GM12878 (cell line): ENCODE measurements around the gene TMEM170B. TPM values are rescaled to one million over a fixed set of nuclear protein-coding genes. Genes with fewer than 3 reads are reported as not detected.
"Not testable (repeated sequence)": the region's sequence is repeated elsewhere in the genome, so short reads cannot be mapped to it uniquely, and the experiment has no call there.

ENCODE experiments used
- ATAC-seq: fragments of 200-7000 bp; cut with Tn5 transposase; 3 replicates; pipeline ENCODE4 v1.9.1; 2020; ENCODE audit warnings: mild to moderate bottlenecking, moderate library complexity
- BruUV-seq: library from RNA; stranded (reverse); fragments of 400-500 nt; replicated peaks from 2 replicates; lab custom pipeline; 2021; lab: Mats Ljungman, UMichigan
- CTCF ChIA-PET: fragments of 300-600 bp; sonication (Branson Sonifier 250); formaldehyde crosslinking; extraction: SDS; loops from one replicate; lab custom pipeline; 2021; ENCODE audit warnings: inconsistent platforms; lab: Yijun Ruan, JAX
- POLR2A ChIA-PET: fragments of 350-600 bp; formaldehyde crosslinking; extraction: SDS; loops from one replicate; lab custom pipeline; 2021; ENCODE audit warnings: inconsistent platforms; lab: Charles Lee
- RAD21 ChIA-PET: fragments of 300-600 bp; sonication (Branson Sonifier 250); formaldehyde crosslinking; loops from one replicate; lab custom pipeline; 2023; ENCODE audit warnings: antibody characterized with exemption; ENCODE audit not compliant: unreplicated experiment; lab: Charles Lee
- SMC1A ChIA-PET: fragments of 300-600 bp; sonication (Branson Sonifier 250); formaldehyde crosslinking; loops from one replicate; lab custom pipeline; 2023; ENCODE audit not compliant: unreplicated experiment, uncharacterized antibody; lab: Charles Lee
- DNase-seq: peaks from one replicate; pipeline ENCODE4 v3.0.0-alpha.2; 2011; ENCODE audit warnings: low read depth, low spot score
- FAIRE-seq: peaks from 3 replicates; lab custom pipeline; 2011; peaks lifted over from hg19 to GRCh38; lab: Jason Lieb, UNC
- H2AFZ ChIP-seq: 2 replicates; pipeline ENCODE4 v1.6.0; 2011; ENCODE audit warnings: low read depth, low read length, control low read depth; ENCODE audit not compliant: control insufficient read depth
- H3K27ac ChIP-seq: 2 replicates; pipeline ENCODE4 v1.5.1; 2011; ENCODE audit warnings: control low read depth; ENCODE audit not compliant: control insufficient read depth, insufficient read depth
- H3K27me3 ChIP-seq, 2 experiments: replicated peaks in 1 of 2; 2 replicates each; pipeline versions ENCODE4 v1.6.0 to v1.6.1; 2011; ENCODE audit warnings: low read length in 1 of 2; ENCODE audit not compliant: control insufficient read depth in 2 of 2, insufficient read depth in 2 of 2
- H3K36me3 ChIP-seq, 2 experiments: 2 replicates each; pipeline ENCODE4 v1.5.1; 2011; ENCODE audit warnings: low read length in 1 of 2; ENCODE audit not compliant: control insufficient read depth in 2 of 2, insufficient read depth in 2 of 2
- H3K4me1 ChIP-seq: 2 replicates; pipeline ENCODE4 v1.6.1; 2011; ENCODE audit warnings: mild to moderate bottlenecking, low read length, moderate library complexity, mixed read lengths; ENCODE audit not compliant: control insufficient read depth, insufficient read depth
- H3K4me2 ChIP-seq: 2 replicates; pipeline ENCODE4 v1.6.0; 2011; ENCODE audit warnings: control low read depth; ENCODE audit not compliant: control insufficient read depth, insufficient read depth
- H3K4me3 ChIP-seq: fragments of 200-600 bp; sonication (generic); 2 replicates; pipeline ENCODE4 v1.5.1; 2016
- H3K79me2 ChIP-seq: 2 replicates; pipeline ENCODE4 v1.6.0; 2011; ENCODE audit warnings: low read length; ENCODE audit not compliant: control insufficient read depth, insufficient read depth
- H3K9ac ChIP-seq: 2 replicates; pipeline ENCODE4 v1.8.0; 2011; ENCODE audit warnings: low read length, control low read depth, mixed read lengths; ENCODE audit not compliant: control insufficient read depth, insufficient read depth
- H3K9me3 ChIP-seq: replicated peaks from 3 replicates; pipeline ENCODE4 v1.5.1; 2011; ENCODE audit warnings: mild to moderate bottlenecking, low read length; ENCODE audit not compliant: control insufficient read depth, insufficient read depth
- H4K20me1 ChIP-seq: 2 replicates; pipeline ENCODE4 v1.6.0; 2011; ENCODE audit not compliant: control insufficient read depth, insufficient read depth
- SPI1 ChIP-seq: IDR thresholded peaks from 2 replicates; pipeline ENCODE4 v1.6.1; 2011; ENCODE audit warnings: low read depth, mild to moderate bottlenecking, low read length, moderate library complexity, borderline replicate concordance; ENCODE audit not compliant: insufficient read depth
- ZSCAN29 ChIP-seq: fragments of 450-650 bp; IDR thresholded peaks from 2 replicates; pipeline ENCODE4 v1.6.1; 2017; ENCODE audit warnings: mild to moderate bottlenecking, moderate library complexity
- WGBS: methylation state at CpG from one replicate; pipeline ENCODE4 v1.1.6; 2016; ENCODE audit warnings: low lambda C conversion rate; ENCODE audit not compliant: insufficient replicate concordance, insufficient coverage; ENCODE audit errors: missing lambda C conversion rate; 5-methylcytosine and 5-hydroxymethylcytosine counted together
- in situ Hi-C: fragments of 300-500 bp; cut with MboI; formaldehyde crosslinking; loops from 9 replicates; pipeline ENCODE4 v1.14.3; 2018; ENCODE audit warnings: mixed read lengths
- intact Hi-C: fragments of 100-400 bp; cut with micrococcal nuclease; formaldehyde crosslinking; loops from one replicate; pipeline ENCODE4 v1.14.2; 2022; ENCODE audit not compliant: unreplicated experiment
- polyA plus RNA-seq, 11 experiments: library from polyadenylated mRNA; depleted of rRNA in 4 of 11; unstranded in 6 of 11; stranded (reverse) in 5 of 11; fragments of >200 nt; fragmentation: Nextera tagmentation in 4 of 11; fragmentation: Illumina TruSeq in 1 of 11; extraction: Ambion mirVana in 4 of 11; extraction: Trizol in 1 of 11; gene quantifications; 1 replicate in 1 of 11; 2 replicates in 10 of 11; pipeline versions ENCODE4 v1.2.1 to v1.2.3, GENCODE V29; 2011 to 2016; ENCODE audit warnings: inconsistent platforms in 2 of 11, missing spikeins in 2 of 11, low read depth in 1 of 11
- total RNA-seq, 4 experiments: library from RNA; depleted of rRNA in 3 of 4; stranded (reverse); fragments of >200 nt in 3 of 4; fragmentation: Illumina TruSeq in 1 of 4; extraction: Trizol in 1 of 4; gene quantifications; 2 replicates each; pipeline versions ENCODE4 v1.2.1 to v1.2.3, GENCODE V29; 2013 to 2021

TMEM170B gene
- total and polyA plus RNA-seq, 10 of the 15 experiments (the other 5 are each of a cell fraction or from before 2014, with no cell fraction given) = 0.38 to 10.3 (median 4.2) TPM

- RAD21 ChIA-PET, FAIRE-seq, H4K20me1 ChIP-seq, H2AFZ ChIP-seq, CTCF ChIA-PET, H3K27me3 ChIP-seq, H3K9me3 ChIP-seq, DNase-seq, H3K27ac ChIP-seq, H3K36me3 ChIP-seq, H3K79me2 ChIP-seq, SMC1A ChIA-PET, POLR2A ChIA-PET, H3K4me3 ChIP-seq, H3K9ac ChIP-seq, ATAC-seq, H3K4me1 ChIP-seq, BruUV-seq, H3K4me2 ChIP-seq, in situ Hi-C loops, intact Hi-C loops: not testable (repeated sequence)
- WGBS = 100% methylated on average over 4 of the region's 4 CpGs
Measured at GRCh38 chr6:11548578-11548977, 11.0 kb downstream of the TMEM170B start.

- Histone ChIP-seq H3K4me2 (no peak overlapping the region), H3K9me3 (no peaks in the 10 kb centered on the region), H3K79me2 (no peaks in the 10 kb centered on the region; the same call in none of the 2 replicates), H3K36me3 (no peaks in the 10 kb centered on the region), H2AFZ (no peak overlapping the region), H3K9ac (no peak overlapping the region), H4K20me1 (no peaks in the 10 kb centered on the region), H3K27me3 (no peaks in the 10 kb centered on the region), H3K4me3 (no peak overlapping the region), H3K4me1 (no peaks in the 10 kb centered on the region)
- RAD21 ChIA-PET = interaction anchor here (0.7 to 1.0 kb wide), 3 partner anchors 8 to 54 kb away, joined by 3 to 5 read pairs (median 3); no protein-coding TSS in a partner anchor
- in situ Hi-C loops (no loop called here), intact Hi-C loops (no loop called here)
- ATAC-seq (peak; percentile 72), FAIRE-seq (no peak), DNase-seq (no peak)
- BruUV-seq = no TSS peak
- WGBS = 85% methylated on average over 1 of the region's 1 CpG
- CTCF ChIA-PET = interaction anchor here (1.2 to 2.9 kb wide), 3 partner anchors 8 to 1058 kb away, joined by 3 to 12 read pairs (median 7); no protein-coding TSS in a partner anchor
- SMC1A ChIA-PET = interaction anchor here (1.2 to 3.7 kb wide), 4 partner anchors 8 to 35 kb away, joined by 3 to 24 read pairs (median 6); no protein-coding TSS in a partner anchor
- POLR2A ChIA-PET = interaction anchor here (1.4 to 1.8 kb wide), 3 partner anchors 8 to 14 kb away, joined by 4 to 8 read pairs (median 4); no protein-coding TSS in a partner anchor
- no peak for TF ChIP-seq ZSCAN29
- no peak for TF ChIP-seq SPI1
- TF ChIP-seq, all 136 proteins: peak for 0
- H3K27ac ChIP-seq = no peak overlapping the region
Measured at GRCh38 chr6:11551053-11551452, 13.5 kb downstream of the TMEM170B start.
